ENCODE data around the gene FMR1NB. TPM values are rescaled to one million over a fixed set of nuclear protein-coding genes. Genes with fewer than 3 reads are reported as not detected.

The FMR1NB gene
- total RNA-seq, 4 donors from 2014 or later: not detected

DNA sequence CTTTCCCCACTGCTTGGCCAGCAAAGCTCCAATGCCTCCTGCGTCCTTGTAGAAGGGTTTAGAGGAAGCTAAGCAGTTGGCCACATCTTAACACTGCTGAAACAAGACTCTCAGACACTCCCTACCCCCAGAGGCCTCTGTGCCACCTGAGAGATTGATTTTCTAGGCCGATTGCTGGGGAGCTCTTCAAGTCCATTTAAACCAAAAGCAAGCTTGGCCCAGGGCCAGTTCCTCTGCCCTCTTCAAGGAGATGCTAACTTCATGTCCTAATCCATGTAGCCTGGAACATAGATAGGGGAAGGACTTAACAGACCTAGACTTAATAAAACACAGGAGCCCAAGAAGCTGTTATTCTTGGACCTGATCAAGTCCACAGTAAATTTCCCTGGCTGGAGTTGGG, 27.2 kb upstream of the FMR1NB start:
- TF ChIP-seq, protein P1, sequence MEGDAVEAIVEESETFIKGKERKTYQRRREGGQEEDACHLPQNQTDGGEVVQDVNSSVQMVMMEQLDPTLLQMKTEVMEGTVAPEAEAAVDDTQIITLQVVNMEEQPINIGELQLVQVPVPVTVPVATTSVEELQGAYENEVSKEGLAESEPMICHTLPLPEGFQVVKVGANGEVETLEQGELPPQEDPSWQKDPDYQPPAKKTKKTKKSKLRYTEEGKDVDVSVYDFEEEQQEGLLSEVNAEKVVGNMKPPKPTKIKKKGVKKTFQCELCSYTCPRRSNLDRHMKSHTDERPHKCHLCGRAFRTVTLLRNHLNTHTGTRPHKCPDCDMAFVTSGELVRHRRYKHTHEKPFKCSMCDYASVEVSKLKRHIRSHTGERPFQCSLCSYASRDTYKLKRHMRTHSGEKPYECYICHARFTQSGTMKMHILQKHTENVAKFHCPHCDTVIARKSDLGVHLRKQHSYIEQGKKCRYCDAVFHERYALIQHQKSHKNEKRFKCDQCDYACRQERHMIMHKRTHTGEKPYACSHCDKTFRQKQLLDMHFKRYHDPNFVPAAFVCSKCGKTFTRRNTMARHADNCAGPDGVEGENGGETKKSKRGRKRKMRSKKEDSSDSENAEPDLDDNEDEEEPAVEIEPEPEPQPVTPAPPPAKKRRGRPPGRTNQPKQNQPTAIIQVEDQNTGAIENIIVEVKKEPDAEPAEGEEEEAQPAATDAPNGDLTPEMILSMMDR (IDR thresholded peaks at IDR 0.05): no peak
- DNase-seq (ENCODE audit: low spot score) (no peak), ATAC-seq (ENCODE audit: low FRiP score) (no peak)

DNA sequence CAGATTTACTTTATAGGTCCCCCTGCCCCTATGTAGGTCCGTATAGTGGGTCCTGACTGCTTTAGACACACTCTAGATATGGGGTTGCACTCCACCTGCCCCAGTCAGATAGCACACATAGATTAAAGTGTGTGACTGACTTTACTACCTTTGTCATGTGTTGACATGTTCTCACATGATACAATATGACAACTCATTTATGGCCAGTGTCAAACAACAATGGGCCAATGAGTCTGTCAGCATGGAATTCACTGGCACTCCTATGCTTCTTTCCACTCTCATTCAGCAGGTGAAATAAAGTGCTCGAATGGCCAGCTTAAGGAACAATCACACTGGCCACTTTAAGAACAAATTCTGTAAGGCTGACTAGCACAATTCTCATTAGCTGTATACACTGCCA, 23.8 kb upstream of the FMR1NB start:
- ATAC-seq (ENCODE audit: low FRiP score) (no peak), DNase-seq (ENCODE audit: low spot score) (no peak)
- TF ChIP-seq, protein P1 (IDR thresholded peaks at IDR 0.05): no peak

DNA sequence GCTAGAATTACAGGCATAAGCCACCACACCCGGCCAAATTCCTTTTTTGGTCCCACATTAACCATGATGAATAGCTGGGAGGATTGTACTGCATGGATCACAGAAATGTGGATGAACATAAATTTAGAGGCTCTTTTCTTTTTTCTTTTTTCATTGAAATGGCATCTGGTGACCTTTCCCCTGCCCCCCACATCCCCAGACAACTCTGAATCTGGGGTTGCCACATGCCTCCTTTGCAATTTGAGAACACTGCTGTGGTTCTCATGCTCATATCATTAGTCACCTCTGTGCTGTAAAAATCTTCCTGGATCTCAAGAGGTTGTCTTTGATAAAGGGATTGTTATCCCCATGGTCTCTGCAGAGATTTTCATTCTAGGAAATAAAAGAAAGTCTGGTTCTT, 22.8 kb upstream of the FMR1NB start:
- ATAC-seq (ENCODE audit: low FRiP score) (no peak), DNase-seq (ENCODE audit: low spot score) (no peak)
- TF ChIP-seq, protein P1 (IDR thresholded peaks at IDR 0.05): no peak

DNA sequence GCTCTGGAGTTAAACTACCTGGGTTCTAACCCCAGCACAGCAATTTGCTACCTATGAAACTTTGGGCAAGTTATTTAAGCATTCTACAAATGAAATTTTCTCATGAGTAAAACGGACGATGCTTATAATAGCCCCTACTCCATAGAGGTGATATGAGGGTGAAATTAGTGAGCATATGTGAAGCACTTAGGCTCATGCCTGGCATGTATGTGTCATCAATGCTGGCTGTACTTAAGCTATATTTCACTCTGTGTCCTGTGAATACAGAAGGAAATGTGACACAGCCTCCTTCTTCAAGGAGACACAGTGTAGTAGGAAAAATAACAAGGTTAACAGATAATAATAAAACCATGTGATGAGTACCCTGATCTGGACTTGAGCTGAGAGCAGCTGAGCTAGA, 20.4 kb upstream of the FMR1NB start:
- no peak for ATAC-seq (ENCODE audit: low FRiP score)
- TF ChIP-seq, protein P1 (IDR thresholded peaks at IDR 0.05): no peak

DNA sequence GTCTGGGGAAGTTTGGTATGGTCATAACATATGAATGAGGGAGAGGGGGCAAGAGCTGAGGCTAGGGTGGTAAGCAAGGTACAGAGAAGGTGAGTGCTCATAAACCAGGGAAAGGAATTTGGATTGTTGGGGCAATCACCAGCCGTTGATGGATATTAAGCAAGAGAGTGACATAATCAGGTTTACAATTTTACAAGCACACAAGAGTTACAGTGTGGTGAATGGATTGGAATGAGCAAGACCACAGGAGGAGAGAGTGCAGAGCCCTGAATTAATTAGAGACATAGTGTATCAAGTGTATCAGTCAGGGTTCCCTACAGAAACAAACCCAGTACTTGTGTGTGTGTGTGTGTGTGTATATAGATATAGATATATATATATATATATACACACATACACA, 18.7 kb upstream of the FMR1NB start:
- ATAC-seq (ENCODE audit: low FRiP score): no peak
- TF ChIP-seq, protein P1 (IDR thresholded peaks at IDR 0.05): no peak
- no peak for DNase-seq (ENCODE audit: low spot score)

More for the DNA sequence above, 20.4 kb upstream of the FMR1NB start:
- DNase-seq (ENCODE audit: low spot score): no peak

DNA sequence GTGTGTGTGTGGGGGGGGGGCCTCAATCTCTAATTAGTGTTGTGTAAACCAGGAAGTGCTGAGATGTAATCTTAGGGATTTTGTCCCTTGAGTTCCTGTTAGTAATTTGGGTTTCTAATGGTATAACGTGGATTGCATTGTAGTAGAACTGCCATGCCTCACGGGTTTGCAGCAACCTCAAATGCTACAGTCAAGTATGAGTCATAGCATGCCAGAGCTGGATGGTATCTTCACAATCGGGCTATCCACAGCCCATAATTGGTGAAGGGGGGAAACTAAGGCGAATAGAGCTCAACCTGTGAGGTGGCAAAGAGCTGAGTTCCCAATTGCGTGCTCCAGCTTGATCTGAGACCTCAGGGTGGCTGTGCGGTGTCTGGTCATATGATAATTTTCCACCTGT, 2.2 kb upstream of the FMR1NB start:
- DNase-seq (ENCODE audit: low spot score): no peak
- no peak for ATAC-seq (ENCODE audit: low FRiP score)
- TF ChIP-seq, protein P1 (IDR thresholded peaks at IDR 0.05): no peak

GRCh38 chrX:148020329-148020728, 39.2 kb downstream of the FMR1NB start:
- no peak for ATAC-seq (ENCODE audit: low FRiP score)
- TF ChIP-seq, protein P1 (IDR thresholded peaks at IDR 0.05): no peak
- DNase-seq (ENCODE audit: low spot score): no peak

All from omental fat pad (tissue), 4 donors.